Measurements from ENCODE around the gene SKI. TPM values are rescaled to one million over a fixed set of nuclear protein-coding genes. Genes with fewer than 3 reads are reported as not detected.

The SKI gene
- total and polyA plus RNA-seq, 2 of the 8 experiments (the other 6 are each of a cell fraction or from before 2014, with no cell fraction given): 8.3 to 87.6 TPM

- TF ChIP-seq SIRT6 (IDR thresholded peaks at IDR 0.05; ENCODE audit: low read length): no peak
- TF ChIP-seq BCL11A (IDR thresholded peaks at IDR 0.05; ENCODE audit: low read depth in 2 of 2, low read length in 2 of 2): no peak
- no peak for TF ChIP-seq JUN (IDR thresholded peaks at IDR 0.05; ENCODE audit: low read depth, low read length)
- TF ChIP-seq SAP30 (IDR thresholded peaks at IDR 0.05; ENCODE audit: insufficient read depth, insufficient replicate concordance, low read length): no peak
- no peak for TF ChIP-seq GTF2F1 (IDR thresholded peaks at IDR 0.05; ENCODE audit: borderline replicate concordance, low read depth, low read length)
- TF ChIP-seq NRF1 (IDR thresholded peaks at IDR 0.05; ENCODE audit: low read depth, low read length): no peak
- no peak for TF ChIP-seq POLR2AphosphoS5 (IDR thresholded peaks at IDR 0.05; ENCODE audit: low read depth, low read length)
- TF ChIP-seq CTBP2 (IDR thresholded peaks at IDR 0.05; ENCODE audit: borderline replicate concordance, insufficient read depth, insufficient read length, low read length): no peak
Observed at GRCh38 chr1:2253036-2253796, 25.1 kb downstream of the SKI start (continued).

Data from H1 (cell line).